ENCODE measurements around the gene SNF8. TPM values are rescaled to one million over a fixed set of nuclear protein-coding genes. Genes with fewer than 3 reads are reported as not detected.
A peak's percentile ranks its signal among the peaks of the same experiment; 100 is the strongest.

The SNF8 gene
- total and polyA plus RNA-seq, 2 of the 4 experiments (the other 2 are of a cell fraction): 171 to 181 TPM

DNA sequence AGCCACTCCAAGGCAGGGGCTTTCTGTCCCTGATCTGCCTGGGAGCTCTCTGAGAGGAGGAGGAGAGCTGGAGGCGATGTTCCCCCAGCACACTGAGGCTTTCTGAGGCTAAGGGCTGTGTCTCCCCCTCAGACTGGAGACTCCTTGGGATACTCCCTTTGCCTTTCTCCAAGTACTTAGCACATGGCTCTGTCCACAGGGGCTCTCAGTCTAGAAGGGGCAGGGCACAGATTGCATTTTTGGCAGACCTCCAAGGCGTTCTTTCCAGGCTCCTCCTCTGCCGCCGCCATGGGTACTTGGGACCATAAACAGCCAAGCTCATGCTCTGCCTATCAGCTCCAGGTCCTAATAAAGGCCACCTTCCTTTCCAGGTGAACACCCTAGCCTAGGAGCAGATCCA lies 25.6 kb upstream of the SNF8 start:
- Histone ChIP-seq H3K9ac (ENCODE audit: low read depth, low read length) (no peak overlapping the region), H2AK5ac (ENCODE audit: low read depth, low read length) (peak overlapping the region; percentile 92), H2BK5ac (ENCODE audit: low read depth, low read length, poor library complexity, severe bottlenecking) (no peak overlapping the region), H4K5ac (ENCODE audit: low read depth, low read length) (peak overlapping the region; percentile 9; the same call in 1 of the 2 replicates), H3K36me3 (ENCODE audit: control insufficient read depth, insufficient read depth, low read length) (no peaks in the 10 kb centered on the region), H3K18ac (ENCODE audit: low read depth, low read length) (0 out of 2 replicates have a peak overlapping the region, but pooled peaks have one; percentile 17), H3K4me1 (ENCODE audit: control insufficient read depth, insufficient read depth, low read length) (peaks cover 22% of the 10 kb centered on the region), H3K9me3 (ENCODE audit: control insufficient read depth, insufficient read depth, low read length) (no peaks in the 10 kb centered on the region), H2BK15ac (ENCODE audit: low read depth, low read length) (peak overlapping the region; percentile 84; the same call in 2 of the 3 replicates), H3K56ac (ENCODE audit: extremely low read depth, insufficient read depth, low read length) (no peak overlapping the region), H3K4me2 (ENCODE audit: low read depth, low read length) (no peak overlapping the region), H3K79me1 (ENCODE audit: low read depth in 1 of 2, low read length in 2 of 2) (peaks cover 3 to 11% of the 10 kb centered on the region in 2 experiments; a peak in 2 of 4 replicates), H2AFZ (replicated peaks; ENCODE audit: low read length, poor library complexity) (peak overlapping the region; percentile 54), H2AK9ac (replicated peaks; ENCODE audit: low read depth, low read length, poor library complexity) (peak overlapping the region; percentile 53), H3K23ac (ENCODE audit: low read depth, low read length) (no peak overlapping the region), H2BK20ac (ENCODE audit: low read depth, low read length) (peak overlapping the region; percentile 77), H2BK120ac (ENCODE audit: low read depth, low read length) (peak overlapping the region; percentile 99), H3K27ac (ENCODE audit: insufficient read depth, low read length) (no peak overlapping the region), H3K14ac (replicated peaks; ENCODE audit: low read depth, low read length) (peak overlapping the region; percentile 25; the same call in 1 of the 2 replicates), H3K9me1 (ENCODE audit: insufficient read depth, low read length) (peaks cover 19% of the 10 kb centered on the region), H4K20me1 (ENCODE audit: insufficient read depth, low read length) (no peaks in the 10 kb centered on the region), H3K27me3 (ENCODE audit: control insufficient read depth, insufficient read depth, low read length) (no peaks in the 10 kb centered on the region), H4K8ac (ENCODE audit: low read depth in 2 of 2, low read length in 2 of 2) (no peak overlapping the region; a peak in 2 of 4 replicates), H4K91ac (ENCODE audit: insufficient read depth, low read depth, low read length) (peak overlapping the region; percentile 98), H3K4me3 (ENCODE audit: insufficient read depth, low read depth, low read length) (no peak overlapping the region), H3K4ac (ENCODE audit: low read depth, low read length) (peak overlapping the region; percentile 91)
- CTCF ChIA-PET: no interaction called here
- intact Hi-C loops (cut with micrococcal nuclease): no loop called here
- no TSS peak for BruUV-seq (replicated peaks)
- no peak for ATAC-seq (ENCODE audit: low read depth)
- POLR2A ChIA-PET (ENCODE audit: unreplicated experiment): no interaction called here
- no peak for DNase-seq
- TF ChIP-seq MAFK (IDR thresholded peaks at IDR 0.05; ENCODE audit: low read depth, low read length) (no peak), POLR2A (IDR thresholded peaks at IDR 0.05; ENCODE audit: low read depth, low read length) (no peak), BHLHE40 (IDR thresholded peaks at IDR 0.05; ENCODE audit: low read depth, low read length) (no peak), RAD21 (IDR thresholded peaks at IDR 0.05; ENCODE audit: low read length) (no peak), CHD1 (IDR thresholded peaks at IDR 0.05; ENCODE audit: low read depth, low read length) (no peak), MXI1 (IDR thresholded peaks at IDR 0.05; ENCODE audit: borderline replicate concordance, low read depth, low read length) (no peak), SMC3 (IDR thresholded peaks at IDR 0.05; ENCODE audit: low read depth, low read length) (no peak), RFX5 (IDR thresholded peaks at IDR 0.05; ENCODE audit: low read depth, low read length) (no peak), MAZ (IDR thresholded peaks at IDR 0.05; ENCODE audit: borderline replicate concordance, low read depth, low read length) (no peak), CEBPB (IDR thresholded peaks at IDR 0.05; ENCODE audit: low read depth, low read length) (no peak), FOS (IDR thresholded peaks at IDR 0.05; ENCODE audit: low read depth, low read length) (no peak), RCOR1 (IDR thresholded peaks at IDR 0.05; ENCODE audit: insufficient replicate concordance, low read length) (no peak)
- TF ChIP-seq, protein P1, sequence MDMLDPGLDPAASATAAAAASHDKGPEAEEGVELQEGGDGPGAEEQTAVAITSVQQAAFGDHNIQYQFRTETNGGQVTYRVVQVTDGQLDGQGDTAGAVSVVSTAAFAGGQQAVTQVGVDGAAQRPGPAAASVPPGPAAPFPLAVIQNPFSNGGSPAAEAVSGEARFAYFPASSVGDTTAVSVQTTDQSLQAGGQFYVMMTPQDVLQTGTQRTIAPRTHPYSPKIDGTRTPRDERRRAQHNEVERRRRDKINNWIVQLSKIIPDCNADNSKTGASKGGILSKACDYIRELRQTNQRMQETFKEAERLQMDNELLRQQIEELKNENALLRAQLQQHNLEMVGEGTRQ (IDR thresholded peaks at IDR 0.05; ENCODE audit: low read depth, low read length): no peak
- TF ChIP-seq, protein P2, sequence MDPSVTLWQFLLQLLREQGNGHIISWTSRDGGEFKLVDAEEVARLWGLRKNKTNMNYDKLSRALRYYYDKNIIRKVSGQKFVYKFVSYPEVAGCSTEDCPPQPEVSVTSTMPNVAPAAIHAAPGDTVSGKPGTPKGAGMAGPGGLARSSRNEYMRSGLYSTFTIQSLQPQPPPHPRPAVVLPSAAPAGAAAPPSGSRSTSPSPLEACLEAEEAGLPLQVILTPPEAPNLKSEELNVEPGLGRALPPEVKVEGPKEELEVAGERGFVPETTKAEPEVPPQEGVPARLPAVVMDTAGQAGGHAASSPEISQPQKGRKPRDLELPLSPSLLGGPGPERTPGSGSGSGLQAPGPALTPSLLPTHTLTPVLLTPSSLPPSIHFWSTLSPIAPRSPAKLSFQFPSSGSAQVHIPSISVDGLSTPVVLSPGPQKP (IDR thresholded peaks at IDR 0.05; ENCODE audit: borderline replicate concordance, low read depth, low read length): no peak
- TF ChIP-seq, protein P3, sequence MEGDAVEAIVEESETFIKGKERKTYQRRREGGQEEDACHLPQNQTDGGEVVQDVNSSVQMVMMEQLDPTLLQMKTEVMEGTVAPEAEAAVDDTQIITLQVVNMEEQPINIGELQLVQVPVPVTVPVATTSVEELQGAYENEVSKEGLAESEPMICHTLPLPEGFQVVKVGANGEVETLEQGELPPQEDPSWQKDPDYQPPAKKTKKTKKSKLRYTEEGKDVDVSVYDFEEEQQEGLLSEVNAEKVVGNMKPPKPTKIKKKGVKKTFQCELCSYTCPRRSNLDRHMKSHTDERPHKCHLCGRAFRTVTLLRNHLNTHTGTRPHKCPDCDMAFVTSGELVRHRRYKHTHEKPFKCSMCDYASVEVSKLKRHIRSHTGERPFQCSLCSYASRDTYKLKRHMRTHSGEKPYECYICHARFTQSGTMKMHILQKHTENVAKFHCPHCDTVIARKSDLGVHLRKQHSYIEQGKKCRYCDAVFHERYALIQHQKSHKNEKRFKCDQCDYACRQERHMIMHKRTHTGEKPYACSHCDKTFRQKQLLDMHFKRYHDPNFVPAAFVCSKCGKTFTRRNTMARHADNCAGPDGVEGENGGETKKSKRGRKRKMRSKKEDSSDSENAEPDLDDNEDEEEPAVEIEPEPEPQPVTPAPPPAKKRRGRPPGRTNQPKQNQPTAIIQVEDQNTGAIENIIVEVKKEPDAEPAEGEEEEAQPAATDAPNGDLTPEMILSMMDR (conservative IDR thresholded peaks at IDR 0.05; ENCODE audit: low read depth, low read length): no peak
- dilution Hi-C loops (cut with HindIII; ENCODE audit: low sequenced_read_pairs, unreplicated experiment): no loop called here
- in situ Hi-C loops (cut with MboI; ENCODE audit: low sequenced_read_pairs): no loop called here
- 80% methylated on average over 1 of the region's 4 CpGs; no CpG with 5 or more reads in 1 of the 2 experiments for WGBS, 2 experiments (ENCODE audit: extremely low coverage in 2 of 2, insufficient read length in 1 of 2)
